ENCODE data around the gene SHC4. TPM values are rescaled to one million over a fixed set of nuclear protein-coding genes. Genes with fewer than 3 reads are reported as not detected.

The SHC4 gene
- total RNA-seq, 1 experiment from 2014 or later: 0.44 TPM

DNA sequence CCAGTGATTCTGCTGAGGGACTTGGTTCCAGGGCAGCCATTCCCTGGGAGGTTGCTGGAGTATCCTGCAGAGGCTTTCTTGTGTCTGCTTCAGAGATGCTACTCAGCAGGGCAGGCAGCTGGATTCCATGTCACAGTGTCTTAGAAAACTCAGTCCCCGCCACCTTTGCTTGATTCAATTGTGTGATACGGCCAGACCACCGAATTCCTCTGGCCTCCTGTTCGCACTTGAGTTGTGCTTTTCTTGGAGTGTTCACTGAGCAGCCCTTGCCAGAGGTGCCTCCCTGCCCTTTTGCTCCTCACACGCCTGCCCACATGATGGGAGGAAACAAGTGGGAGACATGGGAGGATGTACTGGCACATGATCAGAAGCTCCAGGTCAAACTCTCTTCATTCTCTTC is 19.6 kb upstream of the SHC4 start:
- Histone ChIP-seq H3K36me3 (ENCODE audit: low read depth) (no peaks in the 10 kb centered on the region), H3K79me2 (ENCODE audit: low read depth) (no peaks in the 10 kb centered on the region), H2AFZ (no peak overlapping the region), H4K20me1 (ENCODE audit: insufficient read depth) (no peaks in the 10 kb centered on the region), H3K4me2 (no peak overlapping the region), H3K9me2 (ENCODE audit: insufficient read depth) (no peaks in the 10 kb centered on the region), H3K9me3 (ENCODE audit: insufficient read depth, low read depth) (no peaks in the 10 kb centered on the region), H3K27me3 (ENCODE audit: insufficient read depth, low read depth) (no peaks in the 10 kb centered on the region), H3K4me3 (no peak overlapping the region), H3F3A (ENCODE audit: insufficient read depth, low read depth) (peaks cover 5% of the 10 kb centered on the region; the same call in 1 of the 2 replicates), H3K4me1 (replicated peaks; ENCODE audit: insufficient read depth) (peaks cover 13% of the 10 kb centered on the region), H3K27ac (no peak overlapping the region)
- no TSS peak for BruUV-seq (replicated peaks)
- intact Hi-C loops (cut with micrococcal nuclease; ENCODE audit: unreplicated experiment): no loop called here
- no peak for TF ChIP-seq EZH2 (IDR thresholded peaks at IDR 0.05; ENCODE audit: low read depth)
- TF ChIP-seq, protein P1, sequence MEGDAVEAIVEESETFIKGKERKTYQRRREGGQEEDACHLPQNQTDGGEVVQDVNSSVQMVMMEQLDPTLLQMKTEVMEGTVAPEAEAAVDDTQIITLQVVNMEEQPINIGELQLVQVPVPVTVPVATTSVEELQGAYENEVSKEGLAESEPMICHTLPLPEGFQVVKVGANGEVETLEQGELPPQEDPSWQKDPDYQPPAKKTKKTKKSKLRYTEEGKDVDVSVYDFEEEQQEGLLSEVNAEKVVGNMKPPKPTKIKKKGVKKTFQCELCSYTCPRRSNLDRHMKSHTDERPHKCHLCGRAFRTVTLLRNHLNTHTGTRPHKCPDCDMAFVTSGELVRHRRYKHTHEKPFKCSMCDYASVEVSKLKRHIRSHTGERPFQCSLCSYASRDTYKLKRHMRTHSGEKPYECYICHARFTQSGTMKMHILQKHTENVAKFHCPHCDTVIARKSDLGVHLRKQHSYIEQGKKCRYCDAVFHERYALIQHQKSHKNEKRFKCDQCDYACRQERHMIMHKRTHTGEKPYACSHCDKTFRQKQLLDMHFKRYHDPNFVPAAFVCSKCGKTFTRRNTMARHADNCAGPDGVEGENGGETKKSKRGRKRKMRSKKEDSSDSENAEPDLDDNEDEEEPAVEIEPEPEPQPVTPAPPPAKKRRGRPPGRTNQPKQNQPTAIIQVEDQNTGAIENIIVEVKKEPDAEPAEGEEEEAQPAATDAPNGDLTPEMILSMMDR (conservative IDR thresholded peaks at IDR 0.05): no peak
- ChIA-PET CTCF (no interaction called here), POLR2A (ENCODE audit: unreplicated experiment) (interaction anchor here (0.7 kb wide), 1 partner anchor 11 kb away, joined by 4 read pairs; no protein-coding TSS in a partner anchor)
- DNase-seq: no peak

DNA sequence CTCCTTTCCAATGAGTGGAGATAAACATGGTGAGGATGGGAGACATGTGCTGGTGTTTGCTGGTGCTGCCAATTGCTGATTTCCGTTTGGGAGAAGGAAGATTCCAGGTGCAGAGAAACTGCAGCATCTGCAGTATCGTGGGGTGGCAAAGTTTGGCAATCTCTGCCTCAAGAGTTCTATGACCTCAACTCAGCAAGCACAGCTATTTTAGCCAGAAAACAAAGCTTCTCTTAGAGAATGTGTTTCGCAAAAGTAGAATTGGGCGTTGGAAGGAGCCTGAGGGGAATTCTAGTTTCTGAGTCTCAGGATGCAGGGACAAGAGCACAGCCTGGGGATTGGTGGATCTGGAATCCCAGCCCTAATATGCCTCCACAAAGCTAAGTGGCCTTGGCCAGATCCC is 18.2 kb upstream of the SHC4 start:
- H3K4me2 ChIP-seq: no peak overlapping the region

DNA sequence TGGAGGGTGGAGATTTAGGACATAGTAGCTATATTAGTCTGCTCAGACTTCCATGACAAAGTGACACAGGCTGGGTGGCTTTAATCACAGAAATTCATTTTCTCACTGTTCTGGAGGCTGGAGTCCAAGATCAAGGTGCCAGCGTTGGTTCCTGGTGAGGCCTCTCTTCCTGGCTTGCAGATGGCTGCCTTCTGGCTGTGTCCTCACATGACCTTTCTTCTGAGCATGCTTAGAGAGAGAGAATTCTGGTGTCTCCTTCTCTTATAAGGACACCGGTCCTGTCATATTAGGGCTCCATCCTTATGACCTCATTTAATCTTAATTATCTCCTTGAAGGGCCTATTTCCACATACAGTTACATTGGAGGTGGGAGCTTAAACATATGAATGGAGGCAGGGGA is 14.9 kb upstream of the SHC4 start:
- no TSS peak for BruUV-seq (replicated peaks)
- CTCF ChIA-PET: no interaction called here

More for the DNA sequence above, 18.2 kb upstream of the SHC4 start:
- no peaks in the 10 kb centered on the region for H3K9me2 ChIP-seq (ENCODE audit: insufficient read depth)
- H3K36me3 ChIP-seq (ENCODE audit: low read depth): no peaks in the 10 kb centered on the region
- POLR2A ChIA-PET (ENCODE audit: unreplicated experiment): no interaction called here
- CTCF ChIA-PET: no interaction called here
- no peaks in the 10 kb centered on the region for H3K79me2 ChIP-seq (ENCODE audit: low read depth)
- no peaks in the 10 kb centered on the region for H3K27me3 ChIP-seq (ENCODE audit: insufficient read depth, low read depth)
- no peaks in the 10 kb centered on the region for H3K9me3 ChIP-seq (ENCODE audit: insufficient read depth, low read depth)
- H3K4me3 ChIP-seq: no peak overlapping the region
- TF ChIP-seq EZH2 (IDR thresholded peaks at IDR 0.05; ENCODE audit: low read depth): no peak
- TF ChIP-seq, protein P1 (conservative IDR thresholded peaks at IDR 0.05): no peak
- peaks cover 14% of the 10 kb centered on the region for H3K4me1 ChIP-seq (replicated peaks; ENCODE audit: insufficient read depth)
- no peaks in the 10 kb centered on the region for H4K20me1 ChIP-seq (ENCODE audit: insufficient read depth)
- no peak overlapping the region for H2AFZ ChIP-seq
- H3F3A ChIP-seq (ENCODE audit: insufficient read depth, low read depth): peaks cover 9% of the 10 kb centered on the region; the same call in 1 of the 2 replicates
- H3K27ac ChIP-seq: no peak overlapping the region
- intact Hi-C loops (cut with micrococcal nuclease; ENCODE audit: unreplicated experiment): no loop called here
- no TSS peak for BruUV-seq (replicated peaks)
- no peak for DNase-seq

More for the DNA sequence above, 14.9 kb upstream of the SHC4 start:
- H3F3A ChIP-seq (ENCODE audit: insufficient read depth, low read depth): peaks cover 9% of the 10 kb centered on the region; the same call in 1 of the 2 replicates
- H4K20me1 ChIP-seq (ENCODE audit: insufficient read depth): no peaks in the 10 kb centered on the region
- H3K9me2 ChIP-seq (ENCODE audit: insufficient read depth): no peaks in the 10 kb centered on the region
- POLR2A ChIA-PET (ENCODE audit: unreplicated experiment): no interaction called here
- TF ChIP-seq EZH2 (IDR thresholded peaks at IDR 0.05; ENCODE audit: low read depth): no peak
- intact Hi-C loops (cut with micrococcal nuclease; ENCODE audit: unreplicated experiment): no loop called here
- no peaks in the 10 kb centered on the region for H3K36me3 ChIP-seq (ENCODE audit: low read depth)
- no peak overlapping the region for H2AFZ ChIP-seq
- H3K79me2 ChIP-seq (ENCODE audit: low read depth): no peaks in the 10 kb centered on the region
- no peaks in the 10 kb centered on the region for H3K27me3 ChIP-seq (ENCODE audit: insufficient read depth, low read depth)
- H3K27ac ChIP-seq: peak overlapping the region; percentile 35; the same call in 1 of the 2 replicates
- H3K4me1 ChIP-seq (replicated peaks; ENCODE audit: insufficient read depth): peaks cover 14% of the 10 kb centered on the region
- H3K4me3 ChIP-seq: no peak overlapping the region
- H3K9me3 ChIP-seq (ENCODE audit: insufficient read depth, low read depth): no peaks in the 10 kb centered on the region
- no peak for DNase-seq
- peak overlapping the region; percentile 39 for H3K4me2 ChIP-seq

All from PC-9 (cell line).